ENCODE data around the gene SVIL.

SVIL gene

GRCh38 chr10:29501692-29502091, 133.1 kb downstream of the SVIL start:
- H3K27ac ChIP-seq, result no peak overlapping the region
- CTCF ChIA-PET, result interaction anchor here (0.7 kb wide), 1 partner anchor 53 kb away, joined by 4 read pairs; no protein-coding TSS in a partner anchor
- POLR2A ChIA-PET (ENCODE audit: low non-redundant PET), result no interaction called here
- TF ChIP-seq CTCF (conservative IDR thresholded peaks at IDR 0.05; ENCODE audit: low read depth), result no peak
- DNase-seq (ENCODE audit: low spot score), result peak; percentile 89

GRCh38 chr10:29499993-29500537, 134.7 kb downstream of the SVIL start:
- no peak for TF ChIP-seq CTCF (conservative IDR thresholded peaks at IDR 0.05; ENCODE audit: low read depth)
- ChIA-PET POLR2A (ENCODE audit: low non-redundant PET) (no interaction called here), CTCF (no interaction called here)
- H3K27ac ChIP-seq, result no peak overlapping the region
- no peak for DNase-seq (ENCODE audit: low spot score)

GRCh38 chr10:29496341-29497162, 138.2 kb downstream of the SVIL start:
- TF ChIP-seq CTCF (conservative IDR thresholded peaks at IDR 0.05; ENCODE audit: low read depth), result peak; percentile 94
- POLR2A ChIA-PET (ENCODE audit: low non-redundant PET), result no interaction called here
- CTCF ChIA-PET, result interaction anchor here (0.5 to 1.5 kb wide), 7 partner anchors 10 to 173 kb away, joined by 3 to 4 read pairs (median 3); no protein-coding TSS in a partner anchor
- DNase-seq (ENCODE audit: low spot score), result peak; percentile 64
- H3K27ac ChIP-seq, result no peak overlapping the region

- no peak for TF ChIP-seq CTCF (conservative IDR thresholded peaks at IDR 0.05; ENCODE audit: low read depth)
- H3K27ac ChIP-seq, result no peak overlapping the region
- no peak for DNase-seq (ENCODE audit: low spot score)
- ChIA-PET POLR2A (ENCODE audit: low non-redundant PET) (no interaction called here), CTCF (interaction anchor here (0.6 to 0.8 kb wide), 2 partner anchors 18 to 409 kb away, joined by 4 to 5 read pairs; no protein-coding TSS in a partner anchor)
Observed at GRCh38 chr10:29495366-29495765, 139.4 kb downstream of the SVIL start.

GRCh38 chr10:29493697-29494096, 141.1 kb downstream of the SVIL start:
- ChIA-PET POLR2A (ENCODE audit: low non-redundant PET) (no interaction called here), CTCF (interaction anchor here (0.7 kb wide), 1 partner anchor 23 kb away, joined by 3 read pairs; no protein-coding TSS in a partner anchor)
- TF ChIP-seq CTCF (conservative IDR thresholded peaks at IDR 0.05; ENCODE audit: low read depth), result no peak
- H3K27ac ChIP-seq, result no peak overlapping the region
- DNase-seq (ENCODE audit: low spot score), result no peak

GRCh38 chr10:29492774-29493173, 142.0 kb downstream of the SVIL start:
- no peak for TF ChIP-seq CTCF (conservative IDR thresholded peaks at IDR 0.05; ENCODE audit: low read depth)
- no peak overlapping the region for H3K27ac ChIP-seq
- ChIA-PET POLR2A (ENCODE audit: low non-redundant PET) (no interaction called here), CTCF (interaction anchor here (0.6 kb wide), 1 partner anchor 25 kb away, joined by 4 read pairs; no protein-coding TSS in a partner anchor)
- no peak for DNase-seq (ENCODE audit: low spot score)
